ENCODE results near the gene KANSL1.
A peak's percentile ranks its signal among the peaks of the same experiment; 100 is the strongest.
"Not testable (repeated sequence)": the region's sequence is repeated elsewhere in the genome, so short reads cannot be mapped to it uniquely, and the experiment has no call there.

The KANSL1 gene

DNA sequence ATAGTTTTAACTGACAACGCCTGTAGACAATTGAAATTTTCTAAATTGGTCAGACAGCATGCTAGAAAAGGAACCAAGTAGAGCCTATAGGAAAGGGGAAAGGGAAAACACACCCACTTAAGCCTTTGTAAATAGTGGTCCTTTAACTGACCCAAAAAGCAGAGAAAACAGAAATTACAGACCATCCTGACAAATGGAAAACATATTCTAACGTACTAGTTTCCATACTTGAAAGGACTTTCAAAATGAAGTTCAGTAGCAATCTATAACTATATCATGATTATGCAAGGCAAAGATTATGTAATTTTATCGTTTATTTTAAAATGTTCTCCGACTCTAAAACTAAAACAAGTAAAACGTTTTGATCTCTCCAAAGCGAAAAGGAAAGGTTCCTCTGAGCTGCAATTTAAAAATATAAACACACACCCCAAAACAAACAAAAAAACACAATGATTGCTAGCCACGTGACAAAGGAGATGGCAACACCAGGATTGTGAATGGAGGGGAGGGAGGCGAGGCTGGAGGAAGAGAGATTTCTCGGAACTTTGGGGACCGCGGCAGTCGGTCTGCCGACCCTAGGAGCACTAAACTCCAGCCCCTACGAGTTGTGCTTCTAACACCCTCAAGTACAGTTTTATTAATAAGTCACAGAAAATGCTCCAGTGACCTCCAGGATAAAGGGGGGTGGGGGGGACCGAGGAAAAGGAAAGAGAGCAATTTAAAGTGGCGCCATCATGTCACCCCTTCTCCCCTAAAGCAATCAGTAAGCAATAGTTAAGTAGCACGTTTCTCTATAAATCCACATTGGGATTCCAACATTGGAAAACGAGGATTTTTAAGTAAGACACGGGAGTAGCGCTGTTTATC, 1.7 kb downstream of the KANSL1 start:
- DNase-seq = peak in 1 of 2 donors; percentile 73

DNA sequence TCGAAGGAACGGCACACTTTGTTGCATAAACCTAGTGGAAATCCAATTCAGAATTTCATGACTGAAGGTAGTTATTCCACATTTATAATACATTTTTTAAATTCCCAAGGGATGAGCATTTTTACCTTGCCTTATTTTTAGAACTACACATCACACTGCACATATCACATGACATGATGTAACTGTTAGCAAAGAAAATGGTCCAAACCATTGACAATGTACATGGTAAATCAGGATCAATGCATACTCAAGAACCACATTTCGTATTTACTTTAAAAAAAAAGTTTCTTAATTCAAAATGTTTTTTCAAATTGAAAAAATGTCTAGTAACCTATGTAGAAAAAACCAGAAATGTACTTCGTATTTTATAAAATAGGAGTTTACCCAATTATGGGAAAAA, 2.5 kb downstream of the KANSL1 start:
- no peak for DNase-seq

DNA sequence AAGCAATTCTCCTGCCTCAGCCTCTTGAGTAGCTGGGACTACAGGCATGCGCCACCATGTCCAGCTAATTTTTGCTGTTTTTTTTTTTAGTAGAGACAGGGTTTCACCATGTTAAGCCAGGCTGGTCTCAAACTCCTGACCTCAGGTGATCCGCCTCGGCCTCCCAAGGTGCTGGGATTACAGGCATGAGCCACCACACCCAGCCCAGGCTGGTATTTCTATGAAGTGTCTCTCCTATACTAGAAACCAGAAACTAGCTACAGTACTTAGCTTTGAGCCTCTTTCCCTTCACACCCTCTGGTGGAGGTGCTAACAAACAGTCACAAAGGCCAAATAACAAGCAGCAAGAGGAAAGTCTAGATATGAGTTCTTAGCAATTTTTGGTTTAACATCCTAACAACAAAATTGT, 6.4 kb downstream of the KANSL1 start:
- DNase-seq = not testable (repeated sequence)

DNA sequence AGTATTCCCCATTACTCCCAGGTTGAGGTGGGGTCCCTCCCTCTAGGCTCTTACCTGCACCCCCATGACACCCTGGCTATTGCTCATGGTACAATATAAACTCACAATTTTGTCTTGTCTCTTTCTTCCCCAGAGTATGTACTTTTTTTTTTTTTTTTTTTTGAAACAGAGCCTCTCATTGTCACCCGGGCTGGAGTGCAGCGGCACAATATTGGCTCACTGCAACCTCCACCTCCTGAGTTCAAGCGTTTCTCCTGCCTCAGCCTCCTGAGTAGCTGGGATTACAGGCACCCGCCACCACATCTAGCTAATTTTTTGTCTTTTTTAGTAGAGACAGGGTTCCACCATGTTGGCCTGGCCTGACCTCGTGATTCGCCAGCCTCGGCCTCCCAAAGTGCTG, 8.5 kb downstream of the KANSL1 start:
- no peak for DNase-seq

DNA sequence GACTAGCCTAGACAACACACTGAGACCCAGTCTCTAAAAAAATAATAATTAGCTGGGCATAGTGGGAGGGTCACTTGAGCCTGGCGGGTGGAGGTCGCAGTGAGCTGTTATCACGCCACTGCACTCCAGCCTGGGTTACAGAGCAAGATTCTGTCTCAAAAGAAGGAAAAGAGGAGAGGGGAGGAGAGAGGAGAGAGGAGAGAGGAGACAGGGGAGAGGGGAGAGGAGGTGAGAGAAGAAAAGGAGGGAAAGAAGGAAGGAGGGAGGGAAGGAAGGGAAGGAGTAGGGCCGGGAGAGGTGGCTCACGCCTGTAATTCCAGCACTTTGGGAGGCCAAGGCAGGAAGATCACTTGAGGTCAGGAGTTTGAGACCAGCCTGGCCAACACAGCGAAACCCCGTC, 9.8 kb downstream of the KANSL1 start:
- DNase-seq = not testable (repeated sequence)

DNA sequence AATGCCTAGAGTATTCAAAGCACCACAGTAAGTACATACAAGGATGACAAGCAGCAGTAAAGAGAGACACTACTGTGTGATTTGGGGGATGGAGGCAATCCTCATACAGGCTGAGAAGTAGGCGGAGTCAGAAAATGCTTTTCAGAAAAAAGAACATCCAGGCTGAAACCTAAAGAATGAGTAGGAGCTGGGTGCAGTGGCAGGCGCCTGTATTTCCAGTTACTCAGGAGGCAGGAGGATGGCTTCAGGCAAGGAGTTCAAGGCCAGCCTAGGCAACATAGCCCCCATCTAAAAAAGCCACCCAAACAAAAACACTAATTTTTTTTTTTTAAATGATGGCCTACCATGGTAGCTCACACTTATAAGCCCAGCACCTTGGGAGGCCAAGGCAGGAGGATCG, 10.3 kb downstream of the KANSL1 start:
- DNase-seq = no peak

DNA sequence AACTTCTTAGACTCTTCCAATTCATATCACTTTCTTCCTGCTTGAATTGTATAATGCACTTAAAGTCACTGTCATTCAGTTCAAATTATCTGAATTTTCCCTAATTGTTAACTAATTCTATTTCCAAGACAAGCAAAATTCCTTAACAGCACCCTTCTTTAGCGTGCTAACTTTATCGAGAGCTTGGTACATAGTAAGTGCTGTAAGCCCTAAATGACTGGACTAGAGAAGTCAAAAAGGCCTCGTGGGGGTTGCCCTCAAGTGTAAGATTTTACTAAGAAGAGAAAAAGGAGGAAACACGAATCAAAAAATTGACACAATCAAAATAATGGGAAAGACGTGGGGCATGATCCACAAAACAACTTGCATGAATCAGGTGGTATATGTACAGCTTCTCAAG, 11.3 kb downstream of the KANSL1 start:
- DNase-seq = no peak

DNA sequence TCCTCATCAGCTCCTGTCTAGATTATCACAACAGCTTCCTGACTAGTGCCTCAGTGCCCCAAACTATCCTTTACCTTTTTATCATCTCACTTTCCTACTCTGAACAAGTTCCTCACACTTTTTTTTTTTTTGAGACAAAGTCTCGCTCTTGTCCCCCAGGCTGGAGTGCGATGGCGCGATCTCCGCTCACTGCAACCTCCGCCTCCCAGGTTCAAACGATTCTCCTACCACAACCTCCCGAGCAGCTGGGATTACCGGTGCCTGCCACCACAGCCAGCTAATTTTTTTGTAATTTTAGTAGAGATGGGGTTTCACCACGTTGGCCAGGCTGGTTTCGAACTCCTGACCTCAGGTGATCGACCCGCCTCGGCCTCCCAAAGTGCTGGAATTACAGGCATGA, 11.9 kb downstream of the KANSL1 start:
- not testable (repeated sequence) for DNase-seq

DNA sequence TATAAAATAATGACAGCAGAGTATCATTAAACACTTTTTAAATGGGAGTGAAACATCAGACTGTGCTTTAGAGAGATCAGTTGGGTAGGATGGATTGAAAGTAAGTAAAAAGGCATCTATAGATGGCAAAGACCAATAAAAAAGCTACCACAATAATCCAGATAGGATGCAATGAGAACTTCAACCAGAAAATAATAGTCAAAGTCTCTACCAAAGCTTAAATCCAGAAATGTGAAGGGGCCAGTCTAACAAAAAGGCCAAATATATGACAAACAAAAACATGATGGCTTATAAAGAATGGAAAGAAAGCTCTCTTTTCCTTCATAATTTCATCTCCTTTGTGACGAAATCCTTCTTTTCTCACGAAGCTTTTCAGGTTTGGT, 12.3 kb downstream of the KANSL1 start:
- no peak for DNase-seq

DNA sequence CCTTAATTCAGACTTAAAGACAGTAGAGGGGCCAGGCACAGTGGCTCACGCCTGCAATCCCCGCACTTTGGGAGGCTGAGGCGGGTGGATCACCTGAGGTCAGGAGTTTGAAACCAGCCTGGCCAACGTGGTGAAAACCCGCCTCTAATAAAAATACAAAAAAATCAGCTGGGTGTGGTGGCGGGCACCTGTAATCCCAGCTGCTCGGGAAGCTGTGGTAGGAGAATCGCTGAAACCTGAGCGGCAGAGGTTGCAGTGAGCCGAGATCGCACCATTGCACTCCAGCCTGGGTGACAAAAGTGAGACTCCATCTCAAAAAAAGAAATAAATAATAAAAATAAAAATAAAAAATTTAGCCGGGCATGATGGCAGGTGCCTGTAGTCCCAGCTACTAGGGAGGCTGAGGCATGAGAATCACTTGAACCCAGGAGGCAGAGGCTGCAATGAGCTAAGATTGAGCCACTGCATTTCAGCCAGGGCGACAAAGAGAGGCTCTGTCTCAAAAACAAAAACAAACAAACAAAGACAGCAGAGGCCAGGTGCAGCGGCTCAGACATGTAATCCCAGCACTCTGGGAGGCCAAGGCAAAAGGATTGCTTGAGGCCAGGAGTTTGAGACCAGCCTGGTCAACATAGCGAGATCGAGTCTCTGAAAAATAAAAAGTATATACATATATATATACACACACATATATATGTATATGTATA, 12.9 kb downstream of the KANSL1 start:
- DNase-seq = not testable (repeated sequence)

DNA sequence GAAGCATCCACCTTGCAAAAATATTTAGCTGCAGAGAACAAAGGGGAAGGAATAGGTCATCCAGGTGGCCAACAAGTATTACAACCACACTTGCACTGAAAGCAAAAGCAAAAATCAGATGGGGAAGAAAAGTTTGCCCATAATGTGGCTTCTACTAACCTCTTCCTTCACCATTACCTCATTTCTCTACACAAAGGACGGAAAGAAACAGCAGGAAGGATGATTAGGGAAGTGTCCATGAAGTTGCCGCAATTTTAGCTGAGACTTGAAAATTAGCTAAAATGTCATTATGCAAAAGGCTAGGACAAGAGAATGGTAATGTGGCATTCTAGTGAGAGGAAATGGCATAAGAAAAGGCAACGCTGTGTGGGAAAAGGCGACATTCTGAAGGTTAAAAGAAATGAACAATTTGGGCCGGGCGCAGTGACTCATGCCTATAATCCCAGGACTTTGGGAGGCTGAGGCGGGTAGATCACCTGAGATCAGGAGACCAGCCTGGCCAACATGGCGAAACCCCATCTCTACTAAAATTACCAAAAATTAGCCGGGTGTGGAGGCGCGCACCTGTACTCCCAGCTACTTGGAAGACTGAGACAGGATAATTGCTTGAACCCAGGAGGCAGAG, 13.7 kb downstream of the KANSL1 start:
- DNase-seq = no peak

DNA sequence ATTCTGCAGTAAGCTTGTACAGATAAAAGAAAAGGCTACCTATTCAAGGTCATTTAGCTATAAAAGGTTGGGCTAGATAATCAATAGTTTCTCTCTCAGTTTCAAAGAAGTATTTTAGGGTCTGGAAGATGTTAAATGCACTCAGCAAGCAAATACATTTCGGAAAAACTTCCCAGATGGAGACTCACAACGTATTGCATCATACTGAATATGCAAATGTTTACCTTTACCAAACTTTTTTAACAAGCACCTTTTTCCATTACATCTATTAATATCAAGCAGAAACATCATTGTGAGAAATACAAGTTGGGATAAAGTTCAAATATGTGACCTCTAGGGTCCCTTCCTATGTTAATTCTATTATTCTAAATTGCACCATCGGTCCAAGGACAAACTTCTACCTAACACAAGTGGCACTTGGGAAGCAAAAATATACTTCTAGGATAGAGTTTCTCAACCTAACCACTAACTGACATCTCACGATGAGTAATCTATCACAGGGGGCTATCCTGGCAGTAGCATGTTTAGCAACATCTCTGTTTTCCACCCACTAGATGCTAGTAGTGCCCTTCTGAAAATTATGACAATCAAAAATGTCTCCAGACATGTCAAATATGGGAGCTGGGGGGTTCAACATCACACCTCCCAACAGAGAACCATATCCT, 14.5 kb downstream of the KANSL1 start:
- DNase-seq = no peak

DNA sequence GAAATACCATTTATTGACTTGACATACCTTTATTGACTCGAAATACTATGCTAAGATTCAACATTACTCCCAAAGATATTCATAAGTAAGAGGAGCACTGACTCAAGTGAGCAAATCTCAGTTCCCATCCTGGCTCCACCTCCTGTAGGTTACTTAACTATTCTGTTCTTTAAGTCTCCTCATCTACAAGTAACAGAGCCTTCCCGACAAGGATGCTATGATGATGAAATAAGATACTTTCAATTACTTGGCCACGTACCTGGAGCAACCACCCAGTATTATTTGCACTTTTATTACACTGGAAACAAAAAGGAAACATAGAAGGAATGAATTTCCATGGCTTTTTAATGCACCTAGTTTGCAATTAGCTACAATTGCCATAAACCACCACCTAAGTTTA, 16.3 kb downstream of the KANSL1 start:
- no peak for DNase-seq

DNA sequence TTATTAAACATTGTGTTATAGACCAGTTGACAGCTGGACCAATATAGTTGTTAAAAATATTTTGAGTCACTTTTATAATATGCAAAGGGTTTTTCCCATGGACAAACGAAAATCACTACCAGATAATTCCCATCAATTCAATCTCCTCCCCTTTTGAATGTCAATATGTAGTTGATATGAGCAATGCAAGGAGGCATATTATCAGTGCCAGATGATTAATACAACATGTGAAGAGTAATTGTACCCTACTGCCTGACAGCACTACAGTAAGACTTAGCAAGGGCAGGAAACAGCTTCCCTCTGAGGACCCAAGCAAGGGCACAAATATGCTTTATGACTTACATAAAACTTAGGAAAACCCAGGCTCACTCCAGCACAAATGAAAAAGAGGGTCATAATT, 17.3 kb downstream of the KANSL1 start:
- DNase-seq = no peak

DNA sequence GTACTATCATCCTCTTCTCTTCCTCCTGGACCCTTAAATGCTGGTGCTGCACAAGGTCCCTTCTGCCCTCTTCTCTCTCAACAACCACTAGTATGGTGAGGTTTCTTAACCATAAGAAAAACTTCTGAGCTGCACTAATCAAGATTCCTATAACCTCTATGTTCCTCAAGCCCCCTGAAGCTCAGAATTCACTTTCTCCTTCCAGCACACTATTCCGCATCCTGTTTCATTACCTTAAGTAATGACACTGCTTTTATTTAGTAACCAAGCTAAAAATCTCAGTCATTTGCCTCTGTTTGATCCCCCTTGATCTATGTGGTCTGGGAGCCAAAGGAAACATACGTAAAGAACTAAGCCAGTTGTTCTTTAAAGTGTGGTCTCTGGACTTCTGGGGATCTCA, 20.1 kb downstream of the KANSL1 start:
- DNase-seq = no peak

DNA sequence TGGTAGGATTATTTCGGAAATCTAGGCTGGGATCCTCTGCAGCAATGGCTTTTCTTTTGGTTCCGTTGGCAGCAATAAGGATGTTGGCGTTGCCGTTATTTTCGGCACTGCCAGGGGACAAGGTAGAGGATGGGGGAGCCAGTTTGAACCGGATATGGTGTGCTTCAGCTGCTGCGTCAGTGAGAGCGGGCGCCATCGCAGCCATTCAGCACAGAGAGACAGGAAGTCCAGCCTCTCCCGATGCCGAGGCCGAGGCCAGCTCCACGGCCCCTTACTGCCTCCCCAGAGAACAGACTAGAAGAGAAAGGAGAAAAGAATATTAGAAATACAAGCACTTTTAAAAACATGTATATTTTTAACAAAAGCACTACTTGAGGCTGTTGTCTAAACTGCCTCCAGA, 21.3 kb downstream of the KANSL1 start:
- DNase-seq = no peak

DNA sequence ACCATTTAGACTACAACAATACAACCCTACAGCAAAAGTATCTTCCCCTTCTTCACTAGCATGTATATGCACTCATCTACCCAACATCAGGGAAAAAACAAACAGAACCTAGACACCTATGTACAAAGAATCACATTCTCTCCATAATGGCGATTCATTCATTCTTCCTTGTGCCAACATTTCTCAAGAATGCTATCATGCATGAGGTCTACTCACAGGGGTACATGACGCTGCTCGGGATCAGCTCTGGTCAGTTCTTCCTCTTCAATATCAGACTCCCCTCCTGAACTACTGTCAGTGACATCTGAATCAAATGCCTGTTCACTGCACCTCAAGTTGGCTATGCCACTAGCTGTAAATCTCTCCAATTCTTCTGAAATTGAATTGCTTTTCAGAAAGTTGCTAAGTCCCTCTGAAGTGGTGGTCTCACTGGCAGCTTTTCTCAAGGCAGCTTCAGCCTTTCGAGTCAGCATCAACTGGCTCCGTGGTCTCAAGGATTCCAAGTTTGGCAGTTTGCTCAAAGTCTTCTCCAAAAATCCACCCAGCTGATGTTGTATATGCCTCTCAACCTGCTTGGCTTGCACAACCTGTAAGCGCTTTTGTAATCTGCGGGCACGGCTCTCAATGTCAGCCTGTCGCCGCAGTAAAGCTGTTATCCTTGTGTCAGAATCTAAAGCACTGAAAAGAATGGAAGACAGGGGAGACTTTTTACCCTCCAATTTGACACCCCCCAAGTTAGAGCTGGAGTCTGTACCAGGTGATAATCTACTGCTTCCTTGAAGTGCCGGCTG, 22.4 kb downstream of the KANSL1 start:
- no peak for DNase-seq

DNA sequence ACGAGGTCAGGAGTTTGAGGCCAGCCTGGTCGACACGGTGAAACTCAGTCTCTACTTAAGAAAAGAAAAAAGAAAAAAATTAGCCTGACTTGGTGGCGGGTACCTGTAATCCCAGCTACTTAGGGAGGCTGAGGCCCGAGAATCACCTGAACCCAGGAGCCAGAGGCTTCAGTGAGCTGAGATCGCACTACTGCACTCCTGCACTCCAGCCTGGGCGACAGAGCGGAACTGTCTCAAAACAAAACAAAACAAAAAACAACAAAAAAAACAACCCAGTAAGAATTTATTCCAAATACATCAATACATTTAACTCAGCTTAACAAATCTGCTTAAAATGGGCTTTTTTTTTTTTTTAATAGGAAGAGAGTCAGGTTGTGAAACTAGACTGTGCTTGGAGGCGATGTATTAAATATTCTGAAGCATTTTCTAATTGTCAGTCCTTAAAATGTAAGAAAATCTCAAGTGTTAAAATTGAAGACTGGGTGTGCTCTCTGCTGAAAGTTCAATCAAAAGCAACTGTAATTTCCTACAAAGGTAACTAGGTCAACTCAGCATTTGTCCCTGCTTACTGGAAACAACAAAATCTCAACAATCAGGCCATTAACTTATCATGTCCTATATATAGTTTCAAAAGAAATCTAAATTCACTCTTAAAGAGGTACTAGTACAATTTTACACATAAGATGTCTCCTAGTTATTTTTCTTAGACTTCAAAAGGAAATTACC, 23.2 kb downstream of the KANSL1 start:
- no peak for DNase-seq

DNA sequence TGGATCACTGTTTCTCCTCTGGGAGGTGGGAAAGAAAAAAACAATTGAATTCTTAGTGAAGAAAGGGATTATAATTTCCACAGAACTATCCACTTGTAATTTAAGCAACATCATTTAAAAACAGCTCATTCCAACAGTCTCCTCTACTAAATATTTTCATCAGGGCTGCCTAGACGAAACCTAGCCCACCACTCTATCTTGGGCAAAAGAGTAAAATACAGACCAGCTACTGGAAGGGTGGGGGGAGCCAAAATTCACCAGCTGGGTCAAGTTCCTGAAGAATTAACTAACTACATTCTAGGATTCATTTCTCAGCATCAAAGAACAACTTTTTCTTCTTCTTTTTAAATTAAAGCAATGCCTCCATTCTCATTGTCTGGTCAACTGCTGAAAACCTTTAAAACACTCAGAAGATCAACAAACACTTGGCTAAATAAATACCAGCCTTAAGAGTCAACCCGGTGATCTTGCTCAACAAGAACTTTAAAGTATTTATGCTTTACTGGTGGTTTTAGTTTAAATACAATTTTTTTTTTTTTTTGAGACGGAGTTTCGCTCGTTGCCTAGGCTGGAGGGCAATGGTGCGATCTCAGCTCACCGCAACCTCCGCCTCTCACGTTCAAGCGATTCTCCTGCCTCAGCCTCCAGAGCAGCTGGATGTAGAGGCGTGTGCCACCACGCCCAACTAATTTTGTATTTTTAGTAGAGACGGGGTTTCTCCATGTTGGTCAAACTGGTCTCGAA, 25.2 kb downstream of the KANSL1 start:
- DNase-seq = no peak

DNA sequence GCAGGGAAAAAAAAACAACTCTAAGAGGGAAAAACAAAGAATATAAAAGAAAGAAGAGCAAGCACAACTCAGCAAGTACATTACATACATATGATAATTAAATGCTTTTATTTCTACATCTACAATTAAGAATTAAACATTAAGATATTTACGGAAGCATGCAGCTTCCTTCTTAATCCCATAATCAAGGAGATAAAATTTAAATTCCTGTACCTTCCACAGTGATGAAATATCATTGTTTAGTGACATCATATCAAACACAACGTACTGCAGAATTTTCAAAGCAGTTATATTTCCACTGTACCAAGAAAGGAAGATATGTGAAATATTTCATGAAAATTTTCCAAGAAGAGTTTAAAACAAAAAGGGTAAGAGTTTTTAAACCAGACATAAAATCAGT, 26.0 kb downstream of the KANSL1 start:
- DNase-seq = no peak

DNA sequence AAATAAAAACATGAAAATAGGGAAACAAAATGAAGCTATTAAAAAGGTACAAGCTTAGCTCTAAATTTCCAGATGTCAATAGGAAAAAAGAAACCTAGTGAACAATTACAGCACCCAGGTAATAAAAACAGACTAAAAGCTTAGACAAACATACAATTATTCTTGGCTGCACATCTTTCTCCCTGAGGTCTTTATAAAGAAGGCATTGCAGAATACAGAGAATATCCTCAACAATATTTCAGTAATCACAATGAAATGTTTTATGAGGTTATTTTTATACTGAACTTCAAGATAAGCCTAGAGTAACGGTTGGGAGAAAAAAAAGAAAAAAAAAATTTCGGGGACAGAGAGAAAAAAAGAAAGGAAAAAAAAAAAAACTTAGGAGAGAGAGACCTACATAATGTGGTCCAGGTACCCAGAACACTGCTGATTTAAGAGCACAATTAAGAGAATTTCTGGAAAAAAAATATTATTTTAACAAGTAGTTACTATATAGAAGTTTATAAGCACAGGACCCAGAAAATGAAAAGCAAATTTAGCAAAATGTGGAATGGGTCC, 26.5 kb downstream of the KANSL1 start:
- no peak for DNase-seq
